H1 (cell line): ENCODE data around the gene LTN1. TPM values are rescaled to one million over a fixed set of nuclear protein-coding genes. Genes with fewer than 3 reads are reported as not detected.
"Not testable (repeated sequence)": the region's sequence is repeated elsewhere in the genome, so short reads cannot be mapped to it uniquely, and the experiment has no call there.

ENCODE experiments used
- CTCF ChIA-PET: fragments of 300-600 bp; sonication (Branson Sonifier 250); formaldehyde crosslinking; loops from one replicate; lab custom pipeline; 2021; ENCODE audit not compliant: partially characterized antibody; lab: Charles Lee
- POLR2A ChIA-PET: fragments of 300-600 bp; sonication (Branson Sonifier 250); formaldehyde crosslinking; loops from one replicate; lab custom pipeline; 2021; ENCODE audit warnings: inconsistent platforms; ENCODE audit not compliant: partially characterized antibody; lab: Charles Lee
- DNase-seq, 2 experiments: peaks; one replicate each; pipeline versions ENCODE4 v3.0.0 to v3.0.0-alpha.2; 2010 to 2022; ENCODE audit warnings: low spot score in 2 of 2, low read depth in 1 of 2, mixed read lengths in 1 of 2
- FAIRE-seq: peaks from 2 replicates; lab custom pipeline; 2011; peaks lifted over from hg19 to GRCh38; lab: Jason Lieb, UNC
- H2AFZ ChIP-seq: 2 replicates; pipeline ENCODE4 v1.8.1; 2012; ENCODE audit warnings: low read length, inconsistent platforms
- H2AK5ac ChIP-seq: 2 replicates; pipeline ENCODE4 v1.6.1; 2013; ENCODE audit warnings: low read depth, low read length
- H2BK120ac ChIP-seq: replicated peaks from 2 replicates; pipeline ENCODE3; 2013; ENCODE audit warnings: low read depth, low read length, inconsistent platforms
- H2BK12ac ChIP-seq: 2 replicates; pipeline ENCODE4 v1.6.1; 2013; ENCODE audit warnings: low read depth, low read length
- H2BK15ac ChIP-seq: 2 replicates; pipeline ENCODE4 v1.6.1; 2013; ENCODE audit warnings: low read length
- H2BK20ac ChIP-seq: 2 replicates; pipeline ENCODE4 v1.6.1; 2013; ENCODE audit warnings: low read length
- H2BK5ac ChIP-seq: 2 replicates; pipeline ENCODE4 v1.6.1; 2013; ENCODE audit warnings: low read depth, low read length
- H3K14ac ChIP-seq: 2 replicates; pipeline ENCODE4 v1.6.1; 2013; ENCODE audit warnings: inconsistent platforms; ENCODE audit not compliant: insufficient read length
- H3K18ac ChIP-seq: 2 replicates; pipeline ENCODE4 v1.6.1; 2013; ENCODE audit warnings: low read length; ENCODE audit errors: extremely low read depth
- H3K23ac ChIP-seq: 2 replicates; pipeline ENCODE4 v1.6.1; 2013; ENCODE audit warnings: inconsistent platforms; ENCODE audit not compliant: insufficient read length
- H3K23me2 ChIP-seq: 2 replicates; pipeline ENCODE4 v1.6.1; 2013; ENCODE audit warnings: low read depth, low read length
- H3K27ac ChIP-seq: 2 replicates; pipeline ENCODE4 v1.6.1; 2011; ENCODE audit warnings: low read depth, low read length, inconsistent platforms
- H3K27me3 ChIP-seq, 4 experiments: replicated peaks in 1 of 4; 1 replicate in 1 of 4; 2 replicates in 3 of 4; pipeline versions ENCODE4 v1.6.1 to v1.8.1; 2011 to 2013; ENCODE audit warnings: low read length in 3 of 4, mild to moderate bottlenecking in 3 of 4, inconsistent platforms in 2 of 4, mixed read lengths in 2 of 4, moderate library complexity in 1 of 4; ENCODE audit not compliant: control insufficient read depth in 3 of 4, insufficient read depth in 3 of 4; ENCODE audit errors: extremely low read depth in 1 of 4
- H3K36me3 ChIP-seq, 4 experiments: 2 replicates each; pipeline versions ENCODE4 v1.6.1 to v1.8.1; 2011 to 2013; ENCODE audit warnings: mild to moderate bottlenecking in 4 of 4, low read length in 3 of 4, moderate library complexity in 2 of 4, control low read depth in 1 of 4, inconsistent platforms in 1 of 4; ENCODE audit not compliant: insufficient read depth in 4 of 4, control insufficient read depth in 2 of 4
- H3K4ac ChIP-seq: replicated peaks from 2 replicates; pipeline ENCODE3; 2013; ENCODE audit warnings: low read length, low read depth, mixed read lengths, inconsistent platforms; ENCODE audit not compliant: insufficient read length
- H3K4me1 ChIP-seq, 4 experiments: replicated peaks in 1 of 4; 1 replicate in 1 of 4; 2 replicates in 3 of 4; pipeline versions ENCODE4 v1.6.1 to v1.8.1; 2011 to 2013; ENCODE audit warnings: low read length in 3 of 4, inconsistent platforms in 2 of 4, mixed read lengths in 1 of 4; ENCODE audit not compliant: insufficient read depth in 4 of 4, control insufficient read depth in 3 of 4
- H3K4me2 ChIP-seq, 2 experiments: 2 replicates each; pipeline versions ENCODE4 v1.6.1 to v1.8.1; 2011 to 2013; ENCODE audit warnings: low read depth in 2 of 2, low read length in 2 of 2, control low read depth in 1 of 2, inconsistent platforms in 1 of 2, mild to moderate bottlenecking in 1 of 2; ENCODE audit not compliant: insufficient read depth in 1 of 2
- H3K4me3 ChIP-seq, 4 experiments: fragments of 200-600, 300-600 bp in 1 of 4; sonication (generic), shearing (Covaris generic), sonication (Bioruptor Twin) in 1 of 4; 2 replicates each; pipeline versions ENCODE4 v1.5.1 to v1.8.1; 2011 to 2016; ENCODE audit warnings: low read length in 4 of 4, low read depth in 3 of 4, control low read depth in 2 of 4, inconsistent platforms in 2 of 4, mild to moderate bottlenecking in 2 of 4, mixed read lengths in 1 of 4, moderate library complexity in 1 of 4; ENCODE audit not compliant: insufficient read depth in 2 of 4; ENCODE audit errors: extremely low read depth in 1 of 4
- H3K56ac ChIP-seq: replicated peaks from 2 replicates; pipeline ENCODE3; 2013; ENCODE audit warnings: low read depth, mild to moderate bottlenecking, mixed read lengths, low read length, inconsistent platforms; ENCODE audit not compliant: insufficient read length
- H3K79me1 ChIP-seq: 2 replicates; pipeline ENCODE4 v1.6.1; 2013; ENCODE audit warnings: low read depth, low read length, control low read depth
- H3K79me2 ChIP-seq, 2 experiments: 2 replicates each; pipeline versions ENCODE4 v1.6.1 to v1.8.1; 2012 to 2013; ENCODE audit warnings: low read length in 2 of 2, mild to moderate bottlenecking in 2 of 2, inconsistent platforms in 1 of 2; ENCODE audit not compliant: insufficient read depth in 2 of 2, control insufficient read depth in 1 of 2
- H3K9ac ChIP-seq, 4 experiments: replicated peaks in 1 of 4; 1 replicate in 1 of 4; 2 replicates in 3 of 4; pipeline versions ENCODE4 v1.6.1 to v1.8.1; 2011 to 2013; ENCODE audit warnings: low read depth in 3 of 4, low read length in 3 of 4, control low read depth in 2 of 4, mild to moderate bottlenecking in 2 of 4, moderate library complexity in 2 of 4, inconsistent platforms in 1 of 4; ENCODE audit errors: extremely low read depth in 1 of 4
- H3K9me3 ChIP-seq, 2 experiments: 2 replicates each; pipeline versions ENCODE4 v1.6.1 to v1.8.1; 2012 to 2013; ENCODE audit warnings: mild to moderate bottlenecking in 2 of 2, moderate library complexity in 2 of 2, control low read depth in 1 of 2, inconsistent platforms in 1 of 2, low read depth in 1 of 2, low read length in 1 of 2, mixed read lengths in 1 of 2; ENCODE audit not compliant: insufficient read depth in 2 of 2
- H4K20me1 ChIP-seq, 2 experiments: replicated peaks in 1 of 2; 2 replicates each; pipeline versions ENCODE3 to v1.8.1; 2011 to 2013; ENCODE audit warnings: inconsistent platforms in 2 of 2, low read length in 2 of 2, mild to moderate bottlenecking in 1 of 2; ENCODE audit not compliant: insufficient read depth in 2 of 2, control insufficient read depth in 1 of 2
- H4K5ac ChIP-seq: 2 replicates; pipeline ENCODE4 v1.6.1; 2013; ENCODE audit warnings: low read length, low read depth, mixed read lengths, inconsistent platforms; ENCODE audit not compliant: insufficient read length
- H4K8ac ChIP-seq: 2 replicates; pipeline ENCODE4 v1.8.0; 2013; ENCODE audit warnings: mild to moderate bottlenecking, moderate library complexity, low read length, inconsistent platforms; ENCODE audit not compliant: insufficient read depth; ENCODE audit errors: extremely low read depth
- H4K91ac ChIP-seq: replicated peaks from 2 replicates; pipeline ENCODE3; 2013; ENCODE audit warnings: low read length, mixed read lengths, inconsistent platforms; ENCODE audit not compliant: insufficient read length
- CBX8 ChIP-seq: fragments of 300-800, 300-1000 bp; sonication (generic); IDR thresholded peaks from 2 replicates; pipeline ENCODE4 v1.7.1; 2016; ENCODE audit warnings: low read depth, low read length, borderline replicate concordance
- CEBPB ChIP-seq: IDR thresholded peaks from 2 replicates; pipeline ENCODE4 v1.6.1; 2012; ENCODE audit warnings: low read depth, low read length
- JUND ChIP-seq: IDR thresholded peaks from 2 replicates; pipeline ENCODE4 v1.6.1; 2011; ENCODE audit warnings: mild to moderate bottlenecking, improper control_type of control experiment, low read length
- SP2 ChIP-seq: IDR thresholded peaks from 2 replicates; pipeline ENCODE4 v1.6.1; 2012; ENCODE audit warnings: mild to moderate bottlenecking, low read length, inconsistent platforms
- WGBS, 2 experiments: shearing (Covaris generic) in 1 of 2; methylation state at CpG; one replicate each; pipeline versions ENCODE4 v1.1.6 to v1.1.7; 2013 to 2015; ENCODE audit warnings: low lambda C conversion rate in 2 of 2, mixed read lengths in 2 of 2, inconsistent platforms in 1 of 2, low coverage in 1 of 2, missing lambda C conversion rate in 1 of 2; ENCODE audit not compliant: insufficient replicate concordance in 2 of 2, insufficient coverage in 1 of 2, insufficient read length in 1 of 2; ENCODE audit errors: extremely low coverage in 1 of 2, missing lambda C conversion rate in 1 of 2; 5-methylcytosine and 5-hydroxymethylcytosine counted together
- polyA plus RNA-seq, 7 experiments: library from polyadenylated mRNA; depleted of rRNA in 3 of 7; stranded (reverse) in 5 of 7; unstranded in 2 of 7; fragments of >200 nt in 5 of 7; fragments of 200-250 nt in 2 of 7; gene quantifications; 1 replicate in 5 of 7; 2 replicates in 1 of 7; 4 replicates in 1 of 7; pipeline versions ENCODE4 v1.2.1 to v1.2.3, GENCODE V29; 2011 to 2013; ENCODE audit warnings: missing spikeins in 2 of 7, mixed read lengths in 2 of 7
- total RNA-seq: library from RNA; stranded (reverse); fragmentation: NEBNext Ultra II Directional; extraction: Animal tissue kit (Norgen Biotek cat#: 25700); gene quantifications from 2 replicates; pipeline ENCODE4 v1.2.1, GENCODE V29; 2021

LTN1 gene
- total and polyA plus RNA-seq, 2 of the 8 experiments (the other 6 are each of a cell fraction or from before 2014, with no cell fraction given): 3.2 to 23.5 TPM

GRCh38 chr21:28932717-28933116 lies 60.0 kb downstream of the LTN1 start (continued):
- TF ChIP-seq CEBPB (no peak), SP2 (no peak), JUND (no peak), CBX8 (no peak)

GRCh38 chr21:28931708-28932372 lies 60.8 kb downstream of the LTN1 start:
- H3K23me2 ChIP-seq, H3K23ac ChIP-seq, H3K14ac ChIP-seq, H3K27me3 ChIP-seq, H2BK5ac ChIP-seq, H3K79me1 ChIP-seq, H4K20me1 ChIP-seq, H3K4me3 ChIP-seq, H4K8ac ChIP-seq, H3K79me2 ChIP-seq, H3K4ac ChIP-seq, H4K91ac ChIP-seq, H3K18ac ChIP-seq, DNase-seq, H4K5ac ChIP-seq, H2AK5ac ChIP-seq, H2BK12ac ChIP-seq, H2BK120ac ChIP-seq, POLR2A ChIA-PET, H2BK20ac ChIP-seq, H3K4me2 ChIP-seq, H3K9me3 ChIP-seq, H2AFZ ChIP-seq, H2BK15ac ChIP-seq, H3K9ac ChIP-seq, FAIRE-seq, H3K56ac ChIP-seq, H3K27ac ChIP-seq, H3K4me1 ChIP-seq: not testable (repeated sequence)
- CTCF ChIA-PET: interaction anchor here (0.6 to 1.0 kb wide), 4 partner anchors 16 to 186 kb away, joined by 3 read pairs; no protein-coding TSS in a partner anchor
- WGBS, 2 experiments: 96% methylated on average over 6 of the region's 6 CpGs; no CpG with 5 or more reads in 1 of the 2 experiments
- peaks cover 0 to 19% (median 3%) of the 10 kb centered on the region in 4 experiments; a peak in 2 of 8 replicates for H3K36me3 ChIP-seq
